ENCODE results near the gene RDH5. TPM values are rescaled to one million over a fixed set of nuclear protein-coding genes. Genes with fewer than 3 reads are reported as not detected.

RDH5 gene
- total RNA-seq, 4 donors from 2014 or later: 70.9 to 162 (median 123) TPM

DNA sequence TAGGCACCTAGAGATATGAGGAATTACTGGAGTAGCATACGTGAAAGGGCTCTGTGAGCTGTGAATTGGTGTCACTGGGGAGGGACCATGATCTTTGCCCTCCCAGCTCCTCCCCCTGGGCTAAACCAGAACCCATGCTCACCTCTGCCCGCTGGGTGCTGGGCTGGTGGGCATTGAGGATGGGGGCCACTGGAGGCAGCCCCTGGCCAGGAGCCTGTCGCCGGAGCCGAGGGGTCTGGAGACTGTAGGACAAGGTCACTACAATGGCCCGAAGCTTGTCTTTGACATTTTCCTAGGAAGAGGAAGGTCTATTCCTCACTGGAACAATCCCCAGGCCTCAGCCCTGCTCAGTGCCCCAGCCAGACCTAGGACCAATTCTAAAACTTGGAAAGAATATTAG is 24.1 kb upstream of the RDH5 start:
- TF ChIP-seq, protein P1, sequence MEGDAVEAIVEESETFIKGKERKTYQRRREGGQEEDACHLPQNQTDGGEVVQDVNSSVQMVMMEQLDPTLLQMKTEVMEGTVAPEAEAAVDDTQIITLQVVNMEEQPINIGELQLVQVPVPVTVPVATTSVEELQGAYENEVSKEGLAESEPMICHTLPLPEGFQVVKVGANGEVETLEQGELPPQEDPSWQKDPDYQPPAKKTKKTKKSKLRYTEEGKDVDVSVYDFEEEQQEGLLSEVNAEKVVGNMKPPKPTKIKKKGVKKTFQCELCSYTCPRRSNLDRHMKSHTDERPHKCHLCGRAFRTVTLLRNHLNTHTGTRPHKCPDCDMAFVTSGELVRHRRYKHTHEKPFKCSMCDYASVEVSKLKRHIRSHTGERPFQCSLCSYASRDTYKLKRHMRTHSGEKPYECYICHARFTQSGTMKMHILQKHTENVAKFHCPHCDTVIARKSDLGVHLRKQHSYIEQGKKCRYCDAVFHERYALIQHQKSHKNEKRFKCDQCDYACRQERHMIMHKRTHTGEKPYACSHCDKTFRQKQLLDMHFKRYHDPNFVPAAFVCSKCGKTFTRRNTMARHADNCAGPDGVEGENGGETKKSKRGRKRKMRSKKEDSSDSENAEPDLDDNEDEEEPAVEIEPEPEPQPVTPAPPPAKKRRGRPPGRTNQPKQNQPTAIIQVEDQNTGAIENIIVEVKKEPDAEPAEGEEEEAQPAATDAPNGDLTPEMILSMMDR (IDR thresholded peaks at IDR 0.05; ENCODE audit: low read depth): no peak

DNA sequence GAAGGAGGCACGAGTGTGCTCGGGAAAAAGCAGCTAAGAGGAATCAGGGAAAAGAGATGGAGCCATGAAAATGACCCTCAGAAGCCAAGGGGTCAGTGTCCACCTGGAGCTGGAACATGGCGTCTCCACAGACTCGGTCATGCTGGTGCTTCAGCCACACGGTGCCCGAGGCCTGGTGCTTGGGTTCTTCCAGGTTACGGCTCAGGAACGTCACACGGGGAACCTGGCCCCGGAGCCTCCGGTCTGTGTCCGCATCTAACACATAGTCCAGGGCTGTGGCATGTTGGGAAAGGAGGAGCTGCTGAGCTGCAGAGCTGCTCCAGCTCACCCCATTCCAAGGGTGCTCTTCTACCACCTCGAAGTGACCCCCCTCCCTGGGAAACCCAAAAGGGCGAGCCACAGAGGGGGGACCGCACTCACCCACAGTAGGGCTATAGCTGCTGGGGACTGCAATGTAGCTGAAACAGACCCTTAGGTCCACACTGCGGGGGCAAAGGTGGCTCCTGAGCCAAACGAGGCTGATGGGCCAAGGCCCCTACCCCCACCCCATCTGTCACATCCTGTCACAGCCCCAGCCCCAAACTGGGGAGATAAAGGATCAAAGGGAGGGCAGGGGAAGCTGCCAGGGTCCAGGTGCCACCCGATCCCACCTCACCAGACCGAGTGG is 23.3 kb upstream of the RDH5 start:
- TF ChIP-seq, protein P1 (IDR thresholded peaks at IDR 0.05; ENCODE audit: low read depth): no peak

DNA sequence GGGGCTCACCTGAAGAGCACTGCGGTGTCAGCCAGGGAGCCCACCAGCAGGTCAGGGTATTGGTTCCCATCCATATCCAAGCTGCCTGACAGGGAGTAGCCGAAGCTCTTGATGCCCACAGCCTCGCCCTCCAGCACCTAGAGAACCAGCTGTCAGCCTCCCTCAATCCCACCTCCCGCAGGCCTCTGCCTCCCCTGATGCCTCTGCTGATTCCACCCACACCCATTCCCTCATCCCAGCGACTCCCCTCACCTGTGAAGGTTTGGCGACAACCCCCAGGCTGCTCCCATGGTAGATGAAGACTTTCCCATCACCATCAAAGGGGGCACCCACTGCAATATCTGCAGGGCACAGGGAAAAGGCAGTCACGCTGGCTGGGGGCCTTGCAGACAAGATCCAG is 22.5 kb upstream of the RDH5 start:
- TF ChIP-seq, protein P1 (IDR thresholded peaks at IDR 0.05; ENCODE audit: low read depth): no peak

DNA sequence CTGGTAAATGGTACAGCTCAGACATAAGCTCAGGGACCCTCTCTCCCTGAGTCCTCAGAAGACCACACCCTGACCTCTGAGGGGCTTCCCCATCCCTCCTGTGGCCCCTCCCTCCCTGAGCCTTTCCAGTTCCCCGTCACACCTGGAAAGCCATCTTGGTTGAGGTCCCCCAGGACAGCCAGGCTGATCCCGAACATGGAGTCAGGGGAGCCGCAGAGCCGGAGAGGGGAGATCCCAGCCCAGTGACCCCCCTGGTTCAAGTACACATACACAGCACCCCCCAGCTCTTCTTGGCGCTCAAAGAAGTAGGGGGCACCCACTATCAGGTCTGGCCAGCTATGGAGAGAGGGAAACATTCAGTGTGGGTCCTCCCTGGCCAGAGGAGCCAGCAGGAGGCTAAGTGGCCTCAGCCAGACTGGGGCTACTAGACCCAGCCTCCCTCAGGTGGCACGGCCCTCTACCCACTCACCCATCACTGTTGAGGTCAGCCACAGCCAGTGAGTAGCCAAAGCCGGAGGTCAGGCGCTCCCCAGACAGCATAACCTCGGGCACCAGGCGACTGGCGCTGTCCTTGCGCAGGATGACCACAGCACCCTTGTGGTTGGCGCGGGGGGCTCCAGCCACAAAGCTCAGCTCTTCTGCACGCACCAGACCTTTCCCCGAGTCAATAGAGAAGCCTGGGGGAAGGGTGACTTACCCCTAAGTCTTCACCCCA is 21.8 kb upstream of the RDH5 start:
- TF ChIP-seq, protein P1 (IDR thresholded peaks at IDR 0.05; ENCODE audit: low read depth): no peak

DNA sequence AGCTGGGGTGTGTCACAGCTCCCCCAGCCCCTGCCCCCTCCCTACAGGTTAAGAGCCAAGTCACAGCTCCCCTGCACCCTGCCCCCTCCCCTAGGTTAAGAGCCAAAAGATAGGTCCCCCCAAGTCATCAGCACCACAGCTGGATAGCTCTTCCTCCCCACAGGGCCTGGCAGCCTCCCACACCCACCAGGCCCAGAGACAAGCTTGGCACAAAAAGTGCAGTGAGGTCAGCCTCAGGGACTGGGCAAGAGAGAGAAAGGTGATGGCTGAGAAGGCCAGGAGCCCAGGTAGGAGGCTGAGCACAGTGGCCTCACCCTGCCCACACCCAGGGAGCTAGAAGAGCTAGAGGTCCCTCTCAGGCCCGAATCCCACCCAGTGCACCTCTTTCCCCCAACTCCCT is 21.2 kb upstream of the RDH5 start:
- TF ChIP-seq, protein P1 (IDR thresholded peaks at IDR 0.05; ENCODE audit: low read depth): no peak

DNA sequence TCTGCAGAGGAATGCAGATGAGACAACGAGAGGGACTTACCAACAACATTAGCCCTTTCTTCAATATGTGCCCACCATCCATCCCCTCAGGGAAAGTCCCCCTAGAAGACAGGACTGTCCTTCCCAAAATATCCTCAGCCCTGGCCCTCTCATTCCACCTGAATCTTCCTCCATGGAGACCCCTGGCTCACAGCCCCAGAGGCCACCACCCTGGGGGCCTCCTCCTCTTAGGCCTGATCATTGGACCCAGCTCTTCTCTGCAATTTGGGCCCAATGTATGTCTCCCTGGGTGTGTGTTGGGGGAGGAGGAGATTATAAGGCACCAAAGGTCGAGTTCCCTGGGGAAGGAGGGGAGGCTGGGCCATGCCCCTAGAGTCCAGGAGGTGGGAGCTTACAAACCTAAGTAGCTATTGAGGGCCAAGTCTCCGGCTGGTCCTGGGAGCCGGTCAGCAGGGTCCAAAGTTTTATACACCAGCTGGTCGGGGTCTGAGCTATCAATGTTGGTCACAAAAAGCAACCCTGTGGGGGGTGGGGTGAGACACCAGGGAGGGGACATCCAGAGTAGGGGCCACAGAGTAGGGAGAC is 20.6 kb upstream of the RDH5 start:
- TF ChIP-seq, protein P1 (IDR thresholded peaks at IDR 0.05; ENCODE audit: low read depth): no peak

DNA sequence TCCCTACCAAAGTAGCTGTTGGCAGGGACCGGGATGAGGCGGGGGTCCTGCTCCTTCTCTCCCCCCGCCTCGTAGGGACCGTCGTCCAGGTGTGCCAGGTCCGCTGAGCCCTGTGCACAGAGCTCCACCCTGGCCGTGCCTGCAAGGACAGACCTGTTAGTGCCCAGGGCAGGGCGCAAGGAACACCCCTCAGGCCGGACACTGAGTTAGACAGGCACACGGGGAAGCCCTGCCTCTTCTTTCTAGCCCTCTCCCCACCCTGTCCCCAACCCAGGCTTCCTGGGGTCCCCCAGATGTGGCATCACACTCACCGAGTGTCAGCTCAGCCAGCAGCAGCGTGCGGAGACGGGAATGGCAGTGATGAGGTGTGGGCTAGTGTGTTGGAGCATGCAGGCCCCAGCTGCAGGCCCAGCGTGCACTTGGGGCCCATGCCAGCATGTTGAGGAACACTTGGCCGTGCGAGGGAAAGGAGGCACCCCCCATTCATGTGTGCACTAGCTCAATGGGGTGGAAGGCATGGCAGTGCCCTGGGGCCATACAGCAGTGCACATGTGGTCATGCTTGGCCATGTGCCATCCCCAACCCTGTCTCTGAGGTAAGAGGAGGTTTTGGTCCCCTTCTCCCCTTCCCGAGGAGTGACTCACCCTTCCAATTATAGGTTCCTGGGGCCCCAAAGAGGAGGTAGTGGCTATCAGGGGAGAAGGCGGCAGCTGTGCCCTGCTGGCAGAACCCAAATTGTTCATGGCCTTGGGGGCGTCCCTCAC is 19.8 kb upstream of the RDH5 start:
- TF ChIP-seq, protein P1 (IDR thresholded peaks at IDR 0.05; ENCODE audit: low read depth): no peak

Measured in subcutaneous adipose tissue (tissue), 4 donors.